H1 (cell line): ENCODE results near the gene TBRG4. TPM values are rescaled to one million over a fixed set of nuclear protein-coding genes. Genes with fewer than 3 reads are reported as not detected.

Experiments
- CTCF ChIA-PET: fragments of 300-600 bp; sonication (Branson Sonifier 250); formaldehyde crosslinking; loops from one replicate; lab custom pipeline; 2021; ENCODE audit not compliant: partially characterized antibody; lab: Charles Lee
- POLR2A ChIA-PET: fragments of 300-600 bp; sonication (Branson Sonifier 250); formaldehyde crosslinking; loops from one replicate; lab custom pipeline; 2021; ENCODE audit warnings: inconsistent platforms; ENCODE audit not compliant: partially characterized antibody; lab: Charles Lee
- DNase-seq, 2 experiments: peaks; one replicate each; pipeline versions ENCODE4 v3.0.0 to v3.0.0-alpha.2; 2010 to 2022; ENCODE audit warnings: low spot score in 2 of 2, low read depth in 1 of 2, mixed read lengths in 1 of 2
- FAIRE-seq: peaks from 2 replicates; lab custom pipeline; 2011; peaks lifted over from hg19 to GRCh38; lab: Jason Lieb, UNC
- H2AFZ ChIP-seq: 2 replicates; pipeline ENCODE4 v1.8.1; 2012; ENCODE audit warnings: low read length, inconsistent platforms
- H2AK5ac ChIP-seq: 2 replicates; pipeline ENCODE4 v1.6.1; 2013; ENCODE audit warnings: low read depth, low read length
- H2BK120ac ChIP-seq: replicated peaks from 2 replicates; pipeline ENCODE3; 2013; ENCODE audit warnings: low read depth, low read length, inconsistent platforms
- H2BK12ac ChIP-seq: 2 replicates; pipeline ENCODE4 v1.6.1; 2013; ENCODE audit warnings: low read depth, low read length
- H2BK15ac ChIP-seq: 2 replicates; pipeline ENCODE4 v1.6.1; 2013; ENCODE audit warnings: low read length
- H2BK20ac ChIP-seq: 2 replicates; pipeline ENCODE4 v1.6.1; 2013; ENCODE audit warnings: low read length
- H2BK5ac ChIP-seq: 2 replicates; pipeline ENCODE4 v1.6.1; 2013; ENCODE audit warnings: low read depth, low read length
- H3K14ac ChIP-seq: 2 replicates; pipeline ENCODE4 v1.6.1; 2013; ENCODE audit warnings: inconsistent platforms; ENCODE audit not compliant: insufficient read length
- H3K18ac ChIP-seq: 2 replicates; pipeline ENCODE4 v1.6.1; 2013; ENCODE audit warnings: low read length; ENCODE audit errors: extremely low read depth
- H3K23ac ChIP-seq: 2 replicates; pipeline ENCODE4 v1.6.1; 2013; ENCODE audit warnings: inconsistent platforms; ENCODE audit not compliant: insufficient read length
- H3K23me2 ChIP-seq: 2 replicates; pipeline ENCODE4 v1.6.1; 2013; ENCODE audit warnings: low read depth, low read length
- H3K27ac ChIP-seq: 2 replicates; pipeline ENCODE4 v1.6.1; 2011; ENCODE audit warnings: low read depth, low read length, inconsistent platforms
- H3K27me3 ChIP-seq, 4 experiments: replicated peaks in 1 of 4; 1 replicate in 1 of 4; 2 replicates in 3 of 4; pipeline versions ENCODE4 v1.6.1 to v1.8.1; 2011 to 2013; ENCODE audit warnings: low read length in 3 of 4, mild to moderate bottlenecking in 3 of 4, inconsistent platforms in 2 of 4, mixed read lengths in 2 of 4, moderate library complexity in 1 of 4; ENCODE audit not compliant: control insufficient read depth in 3 of 4, insufficient read depth in 3 of 4; ENCODE audit errors: extremely low read depth in 1 of 4
- H3K36me3 ChIP-seq, 4 experiments: 2 replicates each; pipeline versions ENCODE4 v1.6.1 to v1.8.1; 2011 to 2013; ENCODE audit warnings: mild to moderate bottlenecking in 4 of 4, low read length in 3 of 4, moderate library complexity in 2 of 4, control low read depth in 1 of 4, inconsistent platforms in 1 of 4; ENCODE audit not compliant: insufficient read depth in 4 of 4, control insufficient read depth in 2 of 4
- H3K4ac ChIP-seq: replicated peaks from 2 replicates; pipeline ENCODE3; 2013; ENCODE audit warnings: low read length, low read depth, mixed read lengths, inconsistent platforms; ENCODE audit not compliant: insufficient read length
- H3K4me1 ChIP-seq, 4 experiments: replicated peaks in 1 of 4; 1 replicate in 1 of 4; 2 replicates in 3 of 4; pipeline versions ENCODE4 v1.6.1 to v1.8.1; 2011 to 2013; ENCODE audit warnings: low read length in 3 of 4, inconsistent platforms in 2 of 4, mixed read lengths in 1 of 4; ENCODE audit not compliant: insufficient read depth in 4 of 4, control insufficient read depth in 3 of 4
- H3K4me2 ChIP-seq, 2 experiments: 2 replicates each; pipeline versions ENCODE4 v1.6.1 to v1.8.1; 2011 to 2013; ENCODE audit warnings: low read depth in 2 of 2, low read length in 2 of 2, control low read depth in 1 of 2, inconsistent platforms in 1 of 2, mild to moderate bottlenecking in 1 of 2; ENCODE audit not compliant: insufficient read depth in 1 of 2
- H3K4me3 ChIP-seq, 4 experiments: fragments of 200-600, 300-600 bp in 1 of 4; sonication (generic), shearing (Covaris generic), sonication (Bioruptor Twin) in 1 of 4; 2 replicates each; pipeline versions ENCODE4 v1.5.1 to v1.8.1; 2011 to 2016; ENCODE audit warnings: low read length in 4 of 4, low read depth in 3 of 4, control low read depth in 2 of 4, inconsistent platforms in 2 of 4, mild to moderate bottlenecking in 2 of 4, mixed read lengths in 1 of 4, moderate library complexity in 1 of 4; ENCODE audit not compliant: insufficient read depth in 2 of 4; ENCODE audit errors: extremely low read depth in 1 of 4
- H3K56ac ChIP-seq: replicated peaks from 2 replicates; pipeline ENCODE3; 2013; ENCODE audit warnings: low read depth, mild to moderate bottlenecking, mixed read lengths, low read length, inconsistent platforms; ENCODE audit not compliant: insufficient read length
- H3K79me1 ChIP-seq: 2 replicates; pipeline ENCODE4 v1.6.1; 2013; ENCODE audit warnings: low read depth, low read length, control low read depth
- H3K79me2 ChIP-seq, 2 experiments: 2 replicates each; pipeline versions ENCODE4 v1.6.1 to v1.8.1; 2012 to 2013; ENCODE audit warnings: low read length in 2 of 2, mild to moderate bottlenecking in 2 of 2, inconsistent platforms in 1 of 2; ENCODE audit not compliant: insufficient read depth in 2 of 2, control insufficient read depth in 1 of 2
- H3K9ac ChIP-seq, 4 experiments: replicated peaks in 1 of 4; 1 replicate in 1 of 4; 2 replicates in 3 of 4; pipeline versions ENCODE4 v1.6.1 to v1.8.1; 2011 to 2013; ENCODE audit warnings: low read depth in 3 of 4, low read length in 3 of 4, control low read depth in 2 of 4, mild to moderate bottlenecking in 2 of 4, moderate library complexity in 2 of 4, inconsistent platforms in 1 of 4; ENCODE audit errors: extremely low read depth in 1 of 4
- H3K9me3 ChIP-seq, 2 experiments: 2 replicates each; pipeline versions ENCODE4 v1.6.1 to v1.8.1; 2012 to 2013; ENCODE audit warnings: mild to moderate bottlenecking in 2 of 2, moderate library complexity in 2 of 2, control low read depth in 1 of 2, inconsistent platforms in 1 of 2, low read depth in 1 of 2, low read length in 1 of 2, mixed read lengths in 1 of 2; ENCODE audit not compliant: insufficient read depth in 2 of 2
- H4K20me1 ChIP-seq, 2 experiments: replicated peaks in 1 of 2; 2 replicates each; pipeline versions ENCODE3 to v1.8.1; 2011 to 2013; ENCODE audit warnings: inconsistent platforms in 2 of 2, low read length in 2 of 2, mild to moderate bottlenecking in 1 of 2; ENCODE audit not compliant: insufficient read depth in 2 of 2, control insufficient read depth in 1 of 2
- H4K5ac ChIP-seq: 2 replicates; pipeline ENCODE4 v1.6.1; 2013; ENCODE audit warnings: low read length, low read depth, mixed read lengths, inconsistent platforms; ENCODE audit not compliant: insufficient read length
- H4K8ac ChIP-seq: 2 replicates; pipeline ENCODE4 v1.8.0; 2013; ENCODE audit warnings: mild to moderate bottlenecking, moderate library complexity, low read length, inconsistent platforms; ENCODE audit not compliant: insufficient read depth; ENCODE audit errors: extremely low read depth
- H4K91ac ChIP-seq: replicated peaks from 2 replicates; pipeline ENCODE3; 2013; ENCODE audit warnings: low read length, mixed read lengths, inconsistent platforms; ENCODE audit not compliant: insufficient read length
- ASH2L ChIP-seq: fragments of 200-600, 300-600 bp; sonication (generic); IDR thresholded peaks from one replicate; pipeline ENCODE4 v1.7.1; 2017; ENCODE audit warnings: low read length
- EZH2 ChIP-seq: fragments of 200-600 bp; sonication (generic); IDR thresholded peaks from 2 replicates; pipeline ENCODE4 v1.7.1; 2012; ENCODE audit warnings: low read depth, mild to moderate bottlenecking, moderate library complexity, low read length, inconsistent platforms; ENCODE audit not compliant: severe bottlenecking
- FOSL1 ChIP-seq: IDR thresholded peaks from 2 replicates; pipeline ENCODE4 v1.6.1; 2011; ENCODE audit warnings: mild to moderate bottlenecking, low read depth, low read length, moderate library complexity; ENCODE audit not compliant: insufficient read depth
- HDAC2 ChIP-seq, 2 experiments: fragments of 300-600 bp in 1 of 2; sonication (generic) in 1 of 2; IDR thresholded peaks; 2 replicates each; pipeline ENCODE4 v1.6.1; 2011 to 2012; ENCODE audit warnings: low read depth in 2 of 2, low read length in 2 of 2, mild to moderate bottlenecking in 2 of 2, moderate library complexity in 2 of 2, borderline replicate concordance in 1 of 2, inconsistent platforms in 1 of 2
- KDM5A ChIP-seq: fragments of 200-600 bp; IDR thresholded peaks from 2 replicates; pipeline ENCODE4 v1.7.1; 2012; ENCODE audit warnings: mild to moderate bottlenecking, low read length, inconsistent platforms, mixed read lengths
- POLR2AphosphoS5 ChIP-seq: IDR thresholded peaks from 2 replicates; pipeline ENCODE4 v1.6.1; 2011; ENCODE audit warnings: low read depth, low read length
- RBBP5 ChIP-seq: IDR thresholded peaks from 2 replicates; pipeline ENCODE4 v1.7.1; 2012; ENCODE audit warnings: low read depth, mild to moderate bottlenecking, inconsistent platforms, low read length, moderate library complexity, borderline replicate concordance
- SP2 ChIP-seq: IDR thresholded peaks from 2 replicates; pipeline ENCODE4 v1.6.1; 2012; ENCODE audit warnings: mild to moderate bottlenecking, low read length, inconsistent platforms
- TCF12 ChIP-seq: IDR thresholded peaks from 2 replicates; pipeline ENCODE4 v1.6.1; 2011; ENCODE audit warnings: low read depth, mild to moderate bottlenecking, low read length
- whole genome bisulfite sequencing, 2 experiments: shearing (Covaris generic) in 1 of 2; methylation state at CpG; one replicate each; pipeline versions ENCODE4 v1.1.6 to v1.1.7; 2013 to 2015; ENCODE audit warnings: low lambda C conversion rate in 2 of 2, mixed read lengths in 2 of 2, inconsistent platforms in 1 of 2, low coverage in 1 of 2, missing lambda C conversion rate in 1 of 2; ENCODE audit not compliant: insufficient replicate concordance in 2 of 2, insufficient coverage in 1 of 2, insufficient read length in 1 of 2; ENCODE audit errors: extremely low coverage in 1 of 2, missing lambda C conversion rate in 1 of 2; 5-methylcytosine and 5-hydroxymethylcytosine counted together
- polyA plus RNA-seq, 7 experiments: library from polyadenylated mRNA; depleted of rRNA in 3 of 7; stranded (reverse) in 5 of 7; unstranded in 2 of 7; fragments of >200 nt in 5 of 7; fragments of 200-250 nt in 2 of 7; gene quantifications; 1 replicate in 5 of 7; 2 replicates in 1 of 7; 4 replicates in 1 of 7; pipeline versions ENCODE4 v1.2.1 to v1.2.3, GENCODE V29; 2011 to 2013; ENCODE audit warnings: missing spikeins in 2 of 7, mixed read lengths in 2 of 7
- total RNA-seq: library from RNA; stranded (reverse); fragmentation: NEBNext Ultra II Directional; extraction: Animal tissue kit (Norgen Biotek cat#: 25700); gene quantifications from 2 replicates; pipeline ENCODE4 v1.2.1, GENCODE V29; 2021
- TF ChIP-seq, protein P1 (sequence below): IDR thresholded peaks from 2 replicates; pipeline ENCODE4 v1.6.1; 2012; ENCODE audit warnings: inconsistent platforms
- TF ChIP-seq, protein P2 (sequence below): IDR thresholded peaks from 2 replicates; pipeline ENCODE4 v1.6.1; 2012; ENCODE audit warnings: low read length, inconsistent platforms

Gene TBRG4
- total and polyA plus RNA-seq, 2 of the 8 experiments (the other 6 are each of a cell fraction or from before 2014, with no cell fraction given), result 110 to 137 TPM

DNA sequence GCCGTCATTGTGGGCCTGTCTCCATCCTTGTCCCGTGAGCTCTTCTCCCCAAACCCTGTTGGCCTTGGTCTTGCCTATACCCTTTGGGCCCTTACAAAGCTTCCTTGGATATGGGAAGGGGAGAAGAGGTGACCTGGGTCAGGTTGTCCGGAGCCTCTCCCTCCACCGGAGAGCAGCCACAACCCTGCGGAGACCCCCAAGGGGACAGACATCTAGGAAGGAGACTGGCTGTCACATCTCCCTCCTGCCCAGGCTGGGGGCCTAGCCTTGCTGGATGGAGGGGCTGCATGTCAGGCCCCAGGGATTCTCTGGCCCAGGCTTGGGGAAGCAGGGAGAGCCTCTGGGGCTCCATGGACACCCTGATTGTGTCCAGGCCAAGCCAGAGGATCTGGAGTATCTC is 34.6 kb downstream of the TBRG4 start:
- no peak overlapping the region for H4K8ac ChIP-seq
- H3K14ac ChIP-seq, result no peak overlapping the region
- H3K18ac ChIP-seq, result no peak overlapping the region
- H4K91ac ChIP-seq, result no peak overlapping the region
- H3K79me1 ChIP-seq, result no peaks in the 10 kb centered on the region
- POLR2A ChIA-PET, result interaction anchor here (0.7 to 1.7 kb wide), 4 partner anchors 25 to 540 kb away, joined by 3 to 4 read pairs (median 3); no protein-coding TSS in a partner anchor
- H3K4me1 ChIP-seq, result no peaks in the 10 kb centered on the region; a peak in 1 of 7 replicates
- no peak overlapping the region for H3K56ac ChIP-seq
- no peaks in the 10 kb centered on the region; the same call in 1 of the 2 replicates for H3K23me2 ChIP-seq
- H2BK5ac ChIP-seq, result no peak overlapping the region
- no peak overlapping the region for H2AK5ac ChIP-seq
- H3K9me3 ChIP-seq, result no peaks in the 10 kb centered on the region
- H3K4me3 ChIP-seq, result no peak overlapping the region
- H3K23ac ChIP-seq, result no peak overlapping the region
- H2BK12ac ChIP-seq, result no peak overlapping the region
- no peak overlapping the region for H4K5ac ChIP-seq
- peaks cover 2 to 7% of the 10 kb centered on the region in 2 experiments for H4K20me1 ChIP-seq
- no peak overlapping the region for H3K27ac ChIP-seq
- no peak overlapping the region for H2BK120ac ChIP-seq
- CTCF ChIA-PET, result interaction anchor here (1.0 kb wide), 1 partner anchor 103 kb away, joined by 3 read pairs; no protein-coding TSS in a partner anchor
- H3K4ac ChIP-seq, result no peak overlapping the region
- no peak overlapping the region for H3K4me2 ChIP-seq
- H3K79me2 ChIP-seq, result no peaks in the 10 kb centered on the region
- no peak overlapping the region for H2AFZ ChIP-seq
- H3K9ac ChIP-seq, result no peak overlapping the region
- FAIRE-seq, result no peak
- no peak overlapping the region for H2BK20ac ChIP-seq
- no peak for DNase-seq
- peaks cover 0 to 9% (median 4%) of the 10 kb centered on the region in 4 experiments; a peak in 6 of 8 replicates for H3K36me3 ChIP-seq
- no peak overlapping the region for H2BK15ac ChIP-seq
- WGBS, 2 experiments, result 86% methylated on average over 5 of the region's 5 CpGs; no CpG with 5 or more reads in 1 of the 2 experiments
- H3K27me3 ChIP-seq, result no peaks in the 10 kb centered on the region
- TF ChIP-seq, protein P1, sequence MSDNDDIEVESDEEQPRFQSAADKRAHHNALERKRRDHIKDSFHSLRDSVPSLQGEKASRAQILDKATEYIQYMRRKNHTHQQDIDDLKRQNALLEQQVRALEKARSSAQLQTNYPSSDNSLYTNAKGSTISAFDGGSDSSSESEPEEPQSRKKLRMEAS, result no peak
- no peak for TF ChIP-seq TCF12
- no peak for TF ChIP-seq HDAC2 (IDR thresholded peaks at IDR 0.05; ENCODE audit: borderline replicate concordance in 1 of 2, low read depth in 2 of 2, low read length in 2 of 2)
- no peak for TF ChIP-seq KDM5A
- TF ChIP-seq POLR2AphosphoS5, result no peak
- no peak for TF ChIP-seq SP2
- TF ChIP-seq EZH2, result no peak
- TF ChIP-seq ASH2L, result no peak
- TF ChIP-seq FOSL1, result no peak
- TF ChIP-seq RBBP5, result no peak
- TF ChIP-seq, protein P2, sequence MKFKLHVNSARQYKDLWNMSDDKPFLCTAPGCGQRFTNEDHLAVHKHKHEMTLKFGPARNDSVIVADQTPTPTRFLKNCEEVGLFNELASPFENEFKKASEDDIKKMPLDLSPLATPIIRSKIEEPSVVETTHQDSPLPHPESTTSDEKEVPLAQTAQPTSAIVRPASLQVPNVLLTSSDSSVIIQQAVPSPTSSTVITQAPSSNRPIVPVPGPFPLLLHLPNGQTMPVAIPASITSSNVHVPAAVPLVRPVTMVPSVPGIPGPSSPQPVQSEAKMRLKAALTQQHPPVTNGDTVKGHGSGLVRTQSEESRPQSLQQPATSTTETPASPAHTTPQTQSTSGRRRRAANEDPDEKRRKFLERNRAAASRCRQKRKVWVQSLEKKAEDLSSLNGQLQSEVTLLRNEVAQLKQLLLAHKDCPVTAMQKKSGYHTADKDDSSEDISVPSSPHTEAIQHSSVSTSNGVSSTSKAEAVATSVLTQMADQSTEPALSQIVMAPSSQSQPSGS, result no peak
- TF ChIP-seq, all 59 proteins: peak for 0
